GM19238 (cell line): Measurements from ENCODE around the gene KRTAP12-4.
"Not testable (repeated sequence)": the region's sequence is repeated elsewhere in the genome, so short reads cannot be mapped to it uniquely, and the experiment has no call there.

Source experiments
- DNase-seq: peaks from one replicate; pipeline ENCODE4 v3.0.0; 2011; ENCODE audit warnings: low spot score; ENCODE audit not compliant: insufficient read length

Gene KRTAP12-4

DNA sequence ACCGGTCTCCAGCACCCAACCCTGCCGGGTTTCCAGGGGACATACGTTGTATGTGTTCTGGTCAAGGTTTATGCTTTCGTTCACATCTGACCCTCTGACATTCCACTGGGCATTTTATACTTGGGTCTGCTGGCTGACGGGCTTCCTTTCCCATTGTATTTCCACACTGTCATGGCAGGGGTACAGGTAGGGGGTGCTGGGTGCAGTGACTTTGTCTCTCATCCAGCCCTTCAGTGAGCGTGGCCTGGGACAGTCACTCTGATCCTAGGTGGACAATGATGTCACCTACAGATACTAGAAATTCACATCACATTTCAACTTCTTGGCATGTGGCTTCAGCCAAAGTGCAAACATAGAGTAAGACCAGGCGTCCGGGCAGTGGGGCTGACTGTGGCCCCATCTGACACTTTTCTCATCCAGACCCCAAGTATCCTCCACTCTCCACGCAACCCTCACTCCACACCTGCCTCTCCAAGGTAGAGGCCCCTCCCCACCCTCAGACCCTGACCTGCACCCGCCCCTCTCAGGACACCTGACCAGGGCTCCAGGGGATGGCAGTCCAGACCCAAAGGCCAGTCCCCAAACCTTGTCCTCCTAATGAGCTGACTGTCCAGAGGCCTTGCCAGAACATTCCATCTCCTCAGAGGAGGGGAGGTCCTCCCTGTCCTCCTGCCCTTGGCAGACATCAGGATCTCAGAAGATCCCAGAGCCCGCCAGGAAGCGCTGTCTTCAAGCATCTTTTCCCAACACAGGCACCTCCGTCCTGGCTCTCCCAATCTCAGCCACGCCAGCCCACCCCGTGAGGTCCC lies 18.0 kb downstream of the KRTAP12-4 start:
- no peak for DNase-seq

DNA sequence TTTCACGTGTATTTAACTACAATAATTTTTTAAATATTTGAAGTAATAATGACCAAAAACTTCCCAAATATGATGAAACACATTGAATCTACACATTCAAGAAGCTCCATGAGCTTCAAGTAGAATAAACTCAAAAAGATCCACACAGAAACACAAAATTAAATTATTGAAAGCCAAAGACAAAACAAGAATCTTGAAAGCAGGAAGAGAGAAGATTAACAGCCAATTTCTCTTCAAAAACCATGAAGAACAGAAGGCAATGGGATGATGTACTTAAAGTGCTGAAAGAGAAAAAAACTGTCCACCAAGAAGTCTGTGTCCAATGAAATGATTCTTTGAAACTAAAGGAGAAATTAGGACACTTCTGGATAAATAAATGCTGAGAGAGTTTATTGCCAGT lies 22.4 kb downstream of the KRTAP12-4 start:
- no peak for DNase-seq

DNA sequence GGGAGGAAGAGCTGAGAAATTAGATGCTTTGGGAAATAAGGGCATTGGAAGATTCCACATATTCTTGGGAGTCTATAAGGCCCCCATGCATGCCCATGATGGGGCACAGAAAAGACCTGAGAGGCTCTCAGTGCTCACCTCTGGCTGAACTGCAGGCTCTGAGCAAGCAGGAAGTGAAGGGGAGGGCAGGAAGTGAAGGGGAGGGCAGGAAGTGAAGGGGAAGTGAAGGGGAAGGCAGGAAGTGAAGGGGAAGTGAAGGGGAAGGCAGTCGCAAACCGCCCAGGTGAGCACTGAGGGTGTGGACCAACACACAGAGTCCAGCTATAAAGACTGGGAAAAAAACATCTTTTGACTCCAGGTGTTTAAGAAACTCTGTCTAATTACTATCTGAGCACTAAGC lies 24.0 kb downstream of the KRTAP12-4 start:
- DNase-seq: no peak

- DNase-seq: no peak
These were observed 25.6 kb downstream of the KRTAP12-4 start for GRCh38 chr21:44628707-44629391.

DNA sequence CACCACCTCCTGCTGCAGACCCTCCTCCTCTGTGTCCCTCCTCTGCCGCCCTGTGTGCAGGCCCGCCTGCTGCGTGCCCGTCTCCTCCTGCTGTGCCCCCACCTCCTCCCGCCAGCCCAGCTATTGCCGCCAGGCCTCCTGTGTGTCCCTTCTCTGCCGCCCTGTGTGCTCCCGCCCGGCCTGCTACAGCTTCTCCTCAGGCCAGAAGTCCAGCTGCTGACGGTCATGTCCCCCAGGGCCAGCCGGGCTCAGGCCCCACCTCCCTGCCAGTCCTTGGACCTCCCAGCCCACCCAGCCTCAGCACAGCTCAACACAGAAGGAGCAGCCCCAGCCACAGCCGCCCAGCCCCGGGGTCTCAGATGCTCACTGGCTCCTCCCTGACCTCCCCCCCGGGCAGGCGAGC lies 26.6 kb downstream of the KRTAP12-4 start:
- not testable (repeated sequence) for DNase-seq

GRCh38 chr21:44627181-44627822 lies 27.2 kb downstream of the KRTAP12-4 start:
- not testable (repeated sequence) for DNase-seq

- no peak for DNase-seq
These were observed 27.8 kb downstream of the KRTAP12-4 start, which contains the start of gene KRTAP10-9 for GRCh38 chr21:44626673-44627143. Gene KRTAP10-9, plus strand, starts transcription at chr21:44627093. Its CDS starts 79 bp downstream, at chr21:44627172.

DNA sequence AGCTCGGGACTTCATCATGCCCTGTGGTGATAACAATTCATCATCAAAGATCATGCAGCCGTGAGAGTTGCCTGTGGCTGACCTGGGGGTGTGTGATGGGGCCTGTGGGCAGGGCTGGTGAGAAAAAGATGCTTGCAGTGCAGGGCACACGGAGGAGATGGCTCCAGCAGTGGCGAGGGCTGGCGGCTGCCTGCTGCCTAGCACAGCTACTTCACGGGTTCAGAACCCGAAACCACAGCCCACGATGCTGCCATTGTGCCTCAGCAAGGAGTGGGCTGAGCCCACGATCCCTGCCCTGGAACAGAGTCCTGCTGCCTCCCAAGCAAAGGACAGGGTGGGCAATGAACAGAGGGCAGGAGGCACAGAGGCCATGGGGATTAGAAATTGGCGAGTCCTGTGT lies 28.2 kb downstream of the KRTAP12-4 start:
- DNase-seq: no peak

DNA sequence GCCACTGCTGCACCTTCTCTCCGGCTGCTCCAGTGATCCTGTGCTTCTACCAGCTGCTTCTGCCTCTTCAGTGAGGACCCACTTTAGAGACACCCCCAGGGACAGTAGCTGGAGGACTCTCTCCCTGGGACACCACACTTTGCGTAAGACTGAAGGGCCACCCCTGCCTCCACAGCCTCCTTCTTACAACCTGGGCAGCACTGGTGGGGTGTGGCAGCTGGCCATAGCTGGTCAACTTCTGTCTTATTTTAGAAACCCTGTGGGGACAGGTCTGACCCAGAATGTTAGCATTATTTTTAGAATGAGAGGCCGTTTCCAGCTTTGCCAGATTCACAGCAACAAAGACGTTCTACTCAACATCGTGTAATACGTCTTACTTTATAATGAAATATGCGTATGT lies 28.7 kb downstream of the KRTAP12-4 start:
- no peak for DNase-seq

- DNase-seq: no peak
These were observed 30.9 kb downstream of the KRTAP12-4 start for GRCh38 chr21:44623575-44623974.

DNA sequence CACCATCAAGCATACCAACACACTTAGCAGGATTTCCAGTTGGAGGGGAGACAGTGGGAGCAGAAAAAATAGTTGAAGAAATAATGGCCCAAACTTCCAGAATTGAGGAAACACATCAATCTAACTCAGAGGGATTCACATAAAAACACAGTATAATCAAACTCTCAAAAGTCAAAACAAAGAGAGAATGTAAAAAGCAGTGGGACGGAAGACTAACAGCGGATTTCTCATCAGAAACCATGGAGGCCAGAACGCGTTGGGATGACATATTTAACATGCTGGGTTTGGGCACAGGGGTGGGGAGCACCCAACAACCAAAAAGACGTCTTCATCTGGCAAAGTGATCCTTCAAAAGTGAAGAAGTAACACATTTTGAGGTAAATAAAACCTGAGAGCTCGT lies 34.6 kb downstream of the KRTAP12-4 start:
- no peak for DNase-seq

- DNase-seq: no peak
These were observed 35.5 kb downstream of the KRTAP12-4 start for GRCh38 chr21:44618909-44619308.

- DNase-seq: no peak
These were observed 36.0 kb downstream of the KRTAP12-4 start for GRCh38 chr21:44618504-44618903.

- no peak for DNase-seq
These were observed 37.4 kb downstream of the KRTAP12-4 start for GRCh38 chr21:44617071-44617501.

DNA sequence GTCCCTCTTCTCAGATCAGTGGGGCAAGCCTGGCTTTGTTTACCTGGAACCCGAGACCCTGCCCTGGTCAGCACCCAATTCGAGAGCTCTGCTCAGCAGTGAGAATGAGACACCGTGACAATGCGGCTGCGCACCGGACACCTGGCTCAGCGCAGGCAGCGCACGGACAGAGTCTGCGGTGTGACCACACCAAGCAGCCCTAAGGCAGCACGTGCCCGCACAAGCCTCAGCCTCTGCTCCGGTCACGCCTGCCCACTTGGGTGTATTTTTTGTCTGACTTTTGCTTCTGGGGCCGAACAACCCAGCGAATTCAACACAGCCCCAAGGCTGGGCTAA lies 37.9 kb downstream of the KRTAP12-4 start:
- no peak for DNase-seq

- no peak for DNase-seq
These were observed 38.4 kb downstream of the KRTAP12-4 start for GRCh38 chr21:44615911-44616590.

DNA sequence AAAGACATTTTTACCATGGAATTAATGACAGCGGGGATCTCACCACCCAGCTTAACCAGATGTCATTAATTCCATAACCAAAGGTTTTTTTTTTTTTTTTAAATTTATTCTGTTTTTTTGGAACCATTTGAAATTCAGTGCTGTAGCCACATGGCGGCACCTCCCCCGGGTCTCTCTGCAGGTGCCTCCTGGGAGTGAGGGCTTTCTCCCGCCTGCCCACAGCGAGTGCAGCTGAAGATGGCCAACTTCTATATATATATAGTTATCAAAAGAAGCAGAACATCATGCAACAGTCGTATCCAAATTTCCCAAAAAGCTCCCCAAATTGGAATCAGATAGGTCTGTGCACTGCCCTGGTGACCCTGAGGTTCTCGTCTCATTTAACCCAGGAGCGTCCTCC lies 39.0 kb downstream of the KRTAP12-4 start:
- DNase-seq: no peak

GRCh38 chr21:44614961-44615391 lies 39.5 kb downstream of the KRTAP12-4 start:
- no peak for DNase-seq

- DNase-seq: no peak
These were observed 40.3 kb downstream of the KRTAP12-4 start for GRCh38 chr21:44614161-44614631.

- DNase-seq: no peak
These were observed 40.9 kb downstream of the KRTAP12-4 start for GRCh38 chr21:44613386-44614155.
